H9 (cell line): ENCODE data around the gene IGF2. TPM values are rescaled to one million over a fixed set of nuclear protein-coding genes. Genes with fewer than 3 reads are reported as not detected.

ENCODE experiments used
- DNase-seq: peaks from one replicate; pipeline ENCODE4 v3.0.0-alpha.2; 2017
- H2AFZ ChIP-seq: one replicate; pipeline ENCODE4 v1.6.1; 2013; ENCODE audit warnings: mild to moderate bottlenecking, low read length, control low read depth, moderate library complexity
- H2AK5ac ChIP-seq: 2 replicates; pipeline ENCODE4 v1.6.1; 2013; ENCODE audit warnings: low read length, control low read depth, mixed read lengths; ENCODE audit not compliant: insufficient read length
- H2BK120ac ChIP-seq: one replicate; pipeline ENCODE4 v1.6.1; 2013; ENCODE audit warnings: low read depth, mild to moderate bottlenecking, low read length, control low read depth, inconsistent platforms; ENCODE audit not compliant: poor library complexity, severe bottlenecking
- H2BK12ac ChIP-seq: 2 replicates; pipeline ENCODE4 v1.6.1; 2013; ENCODE audit warnings: low read length, control low read depth, mixed read lengths, low read depth; ENCODE audit not compliant: insufficient read length
- H2BK15ac ChIP-seq: 2 replicates; pipeline ENCODE4 v1.6.1; 2013; ENCODE audit warnings: low read depth, low read length, control low read depth
- H2BK20ac ChIP-seq: one replicate; pipeline ENCODE4 v1.6.1; 2013; ENCODE audit warnings: low read depth, mild to moderate bottlenecking, low read length, control low read depth, inconsistent platforms; ENCODE audit not compliant: poor library complexity, severe bottlenecking
- H2BK5ac ChIP-seq: 2 replicates; pipeline ENCODE4 v1.6.1; 2013; ENCODE audit warnings: low read length, control low read depth, mixed read lengths; ENCODE audit not compliant: insufficient read length
- H3K14ac ChIP-seq: 2 replicates; pipeline ENCODE4 v1.6.1; 2013; ENCODE audit warnings: low read length, control low read depth; ENCODE audit not compliant: insufficient read depth
- H3K18ac ChIP-seq: 2 replicates; pipeline ENCODE4 v1.6.1; 2013; ENCODE audit warnings: low read depth, mild to moderate bottlenecking, mixed read lengths, low read length, control low read depth; ENCODE audit not compliant: insufficient read length
- H3K23ac ChIP-seq: 2 replicates; pipeline ENCODE4 v1.6.1; 2013; ENCODE audit warnings: low read length, control low read depth, mixed read lengths, low read depth; ENCODE audit not compliant: insufficient read length
- H3K23me2 ChIP-seq: 2 replicates; pipeline ENCODE4 v1.6.1; 2013; ENCODE audit warnings: low read depth, mild to moderate bottlenecking, mixed read lengths, low read length, control low read depth; ENCODE audit not compliant: insufficient read length, poor library complexity, severe bottlenecking
- H3K27ac ChIP-seq: 2 replicates; pipeline ENCODE4 v1.5.1; 2013; ENCODE audit warnings: low read length, control low read depth, mixed read lengths, low read depth; ENCODE audit not compliant: insufficient read length
- H3K27me3 ChIP-seq: 2 replicates; pipeline ENCODE4 v1.6.1; 2013; ENCODE audit warnings: low read length, control low read depth, inconsistent platforms; ENCODE audit not compliant: insufficient read depth
- H3K4ac ChIP-seq: 2 replicates; pipeline ENCODE4 v1.6.1; 2013; ENCODE audit warnings: low read depth, mild to moderate bottlenecking, control low read depth, inconsistent platforms, low read length, moderate library complexity
- H3K4me1 ChIP-seq: 2 replicates; pipeline ENCODE4 v1.6.1; 2013; ENCODE audit warnings: low read length, control low read depth, inconsistent platforms; ENCODE audit not compliant: insufficient read depth
- H3K4me2 ChIP-seq: 2 replicates; pipeline ENCODE4 v1.6.1; 2013; ENCODE audit warnings: low read length, control low read depth, mixed read lengths; ENCODE audit not compliant: insufficient read length, insufficient read depth
- H3K56ac ChIP-seq: 2 replicates; pipeline ENCODE4 v1.6.1; 2013; ENCODE audit warnings: low read depth, mild to moderate bottlenecking, mixed read lengths, low read length, control low read depth; ENCODE audit not compliant: insufficient read length
- H3K79me1 ChIP-seq: 2 replicates; pipeline ENCODE4 v1.6.1; 2013; ENCODE audit warnings: low read depth, mild to moderate bottlenecking, moderate library complexity, low read length, control low read depth, inconsistent platforms; ENCODE audit not compliant: insufficient read depth, poor library complexity, severe bottlenecking
- H3K79me2 ChIP-seq: 2 replicates; pipeline ENCODE4 v1.6.1; 2013; ENCODE audit warnings: low read length, control low read depth, inconsistent platforms; ENCODE audit not compliant: insufficient read depth
- H3K9ac ChIP-seq: 2 replicates; pipeline ENCODE4 v1.6.1; 2013; ENCODE audit warnings: low read length, control low read depth, mixed read lengths; ENCODE audit not compliant: insufficient read length; ENCODE audit errors: extremely low read depth
- H3K9me3 ChIP-seq: one replicate; pipeline ENCODE4 v1.6.1; 2013; ENCODE audit warnings: low read depth, low read length, inconsistent platforms; ENCODE audit not compliant: control insufficient read depth
- H3T11ph ChIP-seq: one replicate; pipeline ENCODE4 v1.6.1; 2013; ENCODE audit warnings: mild to moderate bottlenecking, low read length, control low read depth, inconsistent platforms
- H4K20me1 ChIP-seq: one replicate; pipeline ENCODE4 v1.6.1; 2013; ENCODE audit not compliant: control insufficient read depth, insufficient read length, insufficient read depth
- H4K5ac ChIP-seq: 2 replicates; pipeline ENCODE4 v1.6.1; 2013; ENCODE audit warnings: low read depth, mild to moderate bottlenecking, mixed read lengths, low read length, control low read depth; ENCODE audit not compliant: insufficient read length
- H4K8ac ChIP-seq: replicated peaks from 2 replicates; pipeline ENCODE4 v1.6.1; 2013; ENCODE audit warnings: low read length, control low read depth, mixed read lengths, low read depth; ENCODE audit not compliant: insufficient read length
- H4K91ac ChIP-seq: 2 replicates; pipeline ENCODE4 v1.6.1; 2013; ENCODE audit warnings: low read depth, mild to moderate bottlenecking, moderate library complexity, mixed read lengths, low read length, control low read depth; ENCODE audit not compliant: insufficient read length
- H3K27ac Mint-ChIP-seq, 3 experiments: 2 replicates in 2 of 3; 3 replicates in 1 of 3; pipeline ENCODE4 v1.8.0; 2020 to 2021; ENCODE audit warnings: mixed read lengths in 3 of 3, mild to moderate bottlenecking in 1 of 3, moderate library complexity in 1 of 3
- H3K27me3 Mint-ChIP-seq: 2 replicates; pipeline ENCODE4 v1.8.0; 2021; ENCODE audit warnings: low read depth, mild to moderate bottlenecking, moderate library complexity, mixed read lengths
- H3K36me3 Mint-ChIP-seq, 3 experiments: 2 replicates in 2 of 3; 3 replicates in 1 of 3; pipeline ENCODE4 v1.8.0; 2020 to 2021; ENCODE audit warnings: low read depth in 3 of 3, mixed read lengths in 3 of 3; ENCODE audit not compliant: insufficient read depth in 1 of 3
- H3K4me1 Mint-ChIP-seq, 2 experiments: 2 replicates each; pipeline ENCODE4 v1.8.0; 2020; ENCODE audit warnings: mixed read lengths in 2 of 2
- H3K4me3 Mint-ChIP-seq, 2 experiments: 2 replicates in 1 of 2; 3 replicates in 1 of 2; pipeline ENCODE4 v1.8.0; 2020 to 2021; ENCODE audit warnings: mild to moderate bottlenecking in 2 of 2, mixed read lengths in 2 of 2, moderate library complexity in 1 of 2
- H3K9me3 Mint-ChIP-seq, 2 experiments: 2 replicates in 1 of 2; 3 replicates in 1 of 2; pipeline ENCODE4 v1.8.0; 2020; ENCODE audit warnings: mild to moderate bottlenecking in 2 of 2, mixed read lengths in 2 of 2, moderate library complexity in 1 of 2
- WGBS: extraction: QIAGEN DNeasy Blood & Tissue Kit; methylation state at CpG from one replicate; pipeline ENCODE4 v1.1.7; 2013; ENCODE audit warnings: missing lambda C conversion rate, low lambda C conversion rate, mixed read lengths; ENCODE audit not compliant: insufficient read length; ENCODE audit errors: extremely low coverage; 5-methylcytosine and 5-hydroxymethylcytosine counted together
- total RNA-seq: library from RNA; stranded (reverse); gene quantifications from 2 replicates; pipeline ENCODE4 v1.2.1, GENCODE V29; 2021
- TF ChIP-seq, protein P1 (sequence below): fragments of 200-600 bp; sonication (generic); conservative IDR thresholded peaks from 3 replicates; pipeline ENCODE4 v1.8.0; 2021; ENCODE audit warnings: antibody characterized with exemption, mild to moderate bottlenecking

Gene IGF2
- total RNA-seq, 1 experiment from 2014 or later: 2.8 TPM

DNA sequence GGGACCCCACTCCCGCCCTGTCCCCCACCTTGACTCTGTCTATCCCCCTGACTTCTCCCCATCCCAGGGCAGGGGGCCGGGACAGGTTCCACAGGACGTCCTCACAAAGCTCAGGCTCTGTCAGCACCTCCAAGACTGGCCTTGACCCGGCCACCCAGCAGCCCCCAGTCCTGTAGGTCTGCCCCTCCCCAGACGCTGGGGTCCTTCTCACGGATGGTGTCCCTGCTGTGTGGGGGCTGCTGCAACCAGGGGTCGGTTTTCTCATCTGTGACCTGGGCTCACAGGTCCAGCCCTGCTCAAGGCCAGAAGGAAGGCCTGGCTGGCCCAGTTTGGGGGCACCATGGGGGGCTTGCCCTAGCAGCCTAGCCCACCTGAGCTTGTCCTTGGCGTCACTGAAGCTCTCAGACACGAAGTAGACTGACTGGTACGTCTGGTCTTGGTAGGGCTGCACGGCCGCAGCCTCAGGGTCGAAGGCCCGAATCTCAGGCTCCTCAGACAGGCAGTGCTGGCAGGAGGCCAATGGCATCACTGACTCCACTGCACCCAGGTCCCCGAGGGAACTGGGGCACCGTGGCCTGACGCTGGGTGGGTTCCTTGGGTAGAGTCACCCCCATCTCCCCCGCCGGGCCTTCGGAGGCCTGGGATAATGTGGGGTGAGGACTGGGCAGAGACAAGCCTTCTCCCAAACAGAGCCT is 25.8 kb upstream of the IGF2 start:
- no peak overlapping the region for H2AK5ac ChIP-seq
- H2BK120ac ChIP-seq: no peak overlapping the region
- no peaks in the 10 kb centered on the region for H3K9me3 ChIP-seq
- H3K79me1 ChIP-seq: no peaks in the 10 kb centered on the region
- no peaks in the 10 kb centered on the region for H3K79me2 ChIP-seq
- H3K56ac ChIP-seq: no peak overlapping the region
- H3K27me3 ChIP-seq: no peaks in the 10 kb centered on the region
- no peaks in the 10 kb centered on the region for H3K4me1 Mint-ChIP-seq
- no peaks in the 10 kb centered on the region for H3K36me3 Mint-ChIP-seq
- H2BK15ac ChIP-seq: no peak overlapping the region
- no peak overlapping the region for H2BK12ac ChIP-seq
- H3K4ac ChIP-seq: no peak overlapping the region
- no peak overlapping the region for H3K4me2 ChIP-seq
- H2AFZ ChIP-seq: no peak overlapping the region
- H3K9ac ChIP-seq: no peak overlapping the region
- H3K27ac Mint-ChIP-seq: no peak overlapping the region
- no peak for DNase-seq
- no peaks in the 10 kb centered on the region for H3K4me1 ChIP-seq
- H4K91ac ChIP-seq: no peak overlapping the region
- no peak overlapping the region for H2BK20ac ChIP-seq
- no peak overlapping the region for H2BK5ac ChIP-seq
- peaks cover 3% of the 10 kb centered on the region for H3K23me2 ChIP-seq
- H3K18ac ChIP-seq: no peak overlapping the region
- no peaks in the 10 kb centered on the region for H4K20me1 ChIP-seq
- no CpG with 5 or more reads among the region's 20 CpGs for WGBS
- peaks cover 12% of the 10 kb centered on the region for H3K27me3 Mint-ChIP-seq
- no peak overlapping the region for H4K8ac ChIP-seq
- TF ChIP-seq, protein P1, sequence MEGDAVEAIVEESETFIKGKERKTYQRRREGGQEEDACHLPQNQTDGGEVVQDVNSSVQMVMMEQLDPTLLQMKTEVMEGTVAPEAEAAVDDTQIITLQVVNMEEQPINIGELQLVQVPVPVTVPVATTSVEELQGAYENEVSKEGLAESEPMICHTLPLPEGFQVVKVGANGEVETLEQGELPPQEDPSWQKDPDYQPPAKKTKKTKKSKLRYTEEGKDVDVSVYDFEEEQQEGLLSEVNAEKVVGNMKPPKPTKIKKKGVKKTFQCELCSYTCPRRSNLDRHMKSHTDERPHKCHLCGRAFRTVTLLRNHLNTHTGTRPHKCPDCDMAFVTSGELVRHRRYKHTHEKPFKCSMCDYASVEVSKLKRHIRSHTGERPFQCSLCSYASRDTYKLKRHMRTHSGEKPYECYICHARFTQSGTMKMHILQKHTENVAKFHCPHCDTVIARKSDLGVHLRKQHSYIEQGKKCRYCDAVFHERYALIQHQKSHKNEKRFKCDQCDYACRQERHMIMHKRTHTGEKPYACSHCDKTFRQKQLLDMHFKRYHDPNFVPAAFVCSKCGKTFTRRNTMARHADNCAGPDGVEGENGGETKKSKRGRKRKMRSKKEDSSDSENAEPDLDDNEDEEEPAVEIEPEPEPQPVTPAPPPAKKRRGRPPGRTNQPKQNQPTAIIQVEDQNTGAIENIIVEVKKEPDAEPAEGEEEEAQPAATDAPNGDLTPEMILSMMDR: no peak
- no peak overlapping the region for H3T11ph ChIP-seq
- H4K5ac ChIP-seq: no peak overlapping the region
- H3K9me3 Mint-ChIP-seq: no peaks in the 10 kb centered on the region
- no peak overlapping the region for H3K4me3 Mint-ChIP-seq
- no peak overlapping the region for H3K27ac ChIP-seq
- H3K23ac ChIP-seq: no peak overlapping the region
- H3K14ac ChIP-seq: no peak overlapping the region
